ENCODE data around the gene HLA-DMA.

Gene HLA-DMA

DNA sequence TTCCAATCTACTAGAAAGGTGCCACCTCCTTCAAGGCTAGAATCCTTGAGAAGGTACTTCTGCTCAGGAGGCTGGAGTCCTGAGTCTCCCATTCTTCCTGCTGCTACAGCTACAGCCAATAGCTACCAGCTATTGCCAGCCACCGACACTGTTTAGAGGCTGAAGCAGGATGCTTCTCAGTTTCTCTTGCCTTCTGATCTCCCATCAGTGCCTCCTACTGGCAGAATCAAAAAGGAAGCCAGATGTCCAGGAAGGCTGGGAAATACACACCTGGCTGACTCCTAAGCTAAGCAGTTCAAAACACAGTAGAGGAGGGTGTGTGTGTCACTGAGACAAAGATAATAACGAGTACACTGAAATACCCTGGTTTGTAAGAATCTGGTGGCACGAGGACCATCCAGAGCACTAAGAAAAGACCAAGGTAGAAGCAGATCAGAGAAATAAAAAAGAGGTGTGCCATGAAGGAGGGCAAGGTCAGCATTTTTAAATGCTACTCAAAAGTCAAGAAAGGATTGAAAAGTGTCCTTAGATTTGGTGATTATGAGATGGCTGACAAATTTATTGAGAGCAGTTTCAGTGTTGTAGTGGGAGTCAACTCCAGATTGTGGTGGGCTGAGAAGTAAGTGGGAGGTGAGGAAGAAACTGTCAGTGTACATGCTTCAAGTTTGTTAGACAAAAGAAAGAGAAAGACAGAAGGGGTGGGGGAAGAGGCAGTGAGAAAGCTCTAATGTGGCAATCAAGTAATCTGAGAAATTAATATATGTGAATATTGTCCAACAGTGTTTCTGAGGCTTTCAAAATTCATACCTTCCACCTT lies 2.3 kb upstream of the HLA-DMA start:
- no peak for DNase-seq

GRCh38 chr6:32954267-32954666 lies 1.4 kb upstream of the HLA-DMA start:
- DNase-seq: no peak

DNA sequence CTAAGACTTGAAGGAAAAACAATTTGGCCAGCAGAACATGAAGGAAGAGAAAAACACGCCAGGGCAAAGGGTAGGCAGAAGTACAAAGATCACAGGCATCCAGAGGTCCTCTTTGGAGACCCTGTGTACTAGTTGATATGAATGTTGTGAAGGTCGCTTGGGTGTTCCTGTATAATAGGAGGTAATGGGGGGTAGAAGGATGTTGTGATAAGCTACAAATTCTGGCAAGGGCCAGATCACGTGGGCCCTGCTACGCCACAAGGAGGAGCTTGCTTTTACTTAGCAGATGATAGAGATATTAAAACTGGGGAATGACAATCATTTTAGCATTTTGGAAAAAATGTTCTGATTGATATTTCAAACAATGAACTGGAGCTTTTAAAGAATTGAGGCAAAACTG lies 878 bp upstream of the HLA-DMA start:
- DNase-seq: no peak

DNA sequence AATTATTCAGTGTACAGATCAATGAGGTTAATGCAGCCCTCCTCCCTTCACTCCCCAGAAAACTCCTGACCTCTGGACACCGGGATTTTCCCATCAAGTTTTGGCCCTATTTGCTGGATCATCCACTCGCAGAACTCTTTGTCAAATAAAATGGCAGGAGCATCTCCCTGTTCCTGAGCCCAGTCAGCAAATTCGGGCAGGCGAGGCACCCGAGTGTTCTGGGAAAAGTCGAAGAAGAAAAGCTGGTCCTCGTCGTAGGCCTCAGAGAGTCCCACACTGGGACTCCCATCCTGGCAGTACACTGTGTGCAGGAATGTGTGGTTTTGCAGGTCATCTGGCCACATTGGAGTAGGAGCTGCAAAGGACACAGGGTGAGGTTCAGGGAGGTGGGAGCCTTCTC lies 2.4 kb downstream of the HLA-DMA start:
- no peak for DNase-seq

DNA sequence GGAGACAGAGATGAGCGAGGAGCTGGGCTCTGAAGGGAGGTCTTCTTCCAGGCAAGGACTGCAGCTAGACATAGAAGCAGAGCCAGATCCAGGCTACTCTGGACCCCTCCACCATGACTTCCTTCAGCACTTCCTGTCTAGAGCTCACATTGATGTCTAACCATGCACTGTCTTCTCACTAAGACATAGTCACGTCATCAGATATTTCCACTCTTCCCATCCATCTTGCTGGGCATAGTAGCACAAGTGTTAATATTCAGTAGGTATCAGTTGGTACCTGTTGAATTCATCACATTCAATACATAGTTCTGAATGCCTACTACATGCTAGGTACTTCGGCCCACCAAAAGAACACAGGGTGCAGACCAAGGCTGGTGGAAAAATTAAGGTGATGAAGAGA lies 2.9 kb downstream of the HLA-DMA start:
- no peak for DNase-seq

DNA sequence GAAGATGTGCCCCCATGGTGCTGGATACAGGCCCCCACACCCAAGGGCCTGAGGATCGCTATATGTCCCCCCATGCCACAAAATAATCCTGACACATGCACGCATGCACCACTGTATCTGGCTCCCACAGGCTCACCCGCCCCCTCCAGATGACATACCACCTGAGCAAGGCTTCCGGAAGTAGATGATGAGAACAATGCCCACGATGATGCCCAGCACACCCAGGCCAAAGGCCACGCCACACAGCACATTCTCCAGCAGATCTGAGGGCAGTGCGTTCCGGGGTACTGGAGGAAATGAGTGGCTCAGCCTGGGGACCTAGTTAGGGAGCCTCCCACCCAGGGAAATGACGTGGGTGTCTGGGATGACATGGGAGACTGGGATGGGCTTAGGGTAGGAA lies 3.8 kb downstream of the HLA-DMA start:
- no peak for DNase-seq

GRCh38 chr6:32947552-32948465 lies 5.1 kb downstream of the HLA-DMA start:
- peak; percentile 38 to 53 for DNase-seq

DNA sequence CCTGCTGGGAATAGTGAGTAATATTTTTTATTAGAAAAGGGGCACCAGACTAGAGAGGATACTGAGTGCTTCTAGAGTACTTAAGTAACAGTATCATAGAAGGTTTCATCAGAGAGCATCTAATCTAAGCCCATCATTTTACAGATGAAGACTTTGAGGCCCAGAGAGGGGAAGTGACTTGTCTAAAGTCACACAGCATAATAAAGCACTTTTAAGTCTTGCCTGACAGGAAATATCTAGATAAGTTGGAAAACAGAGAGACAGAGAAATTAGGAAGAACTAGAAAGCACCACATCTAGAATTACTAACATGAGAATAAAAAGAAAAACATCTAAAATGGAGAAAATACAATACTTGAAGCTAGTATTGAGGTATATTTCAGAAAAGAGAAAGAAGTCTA lies 6.0 kb downstream of the HLA-DMA start:
- DNase-seq: no peak

- no peak for DNase-seq
Measured at GRCh38 chr6:32945953-32946352, 6.9 kb downstream of the HLA-DMA start.

DNA sequence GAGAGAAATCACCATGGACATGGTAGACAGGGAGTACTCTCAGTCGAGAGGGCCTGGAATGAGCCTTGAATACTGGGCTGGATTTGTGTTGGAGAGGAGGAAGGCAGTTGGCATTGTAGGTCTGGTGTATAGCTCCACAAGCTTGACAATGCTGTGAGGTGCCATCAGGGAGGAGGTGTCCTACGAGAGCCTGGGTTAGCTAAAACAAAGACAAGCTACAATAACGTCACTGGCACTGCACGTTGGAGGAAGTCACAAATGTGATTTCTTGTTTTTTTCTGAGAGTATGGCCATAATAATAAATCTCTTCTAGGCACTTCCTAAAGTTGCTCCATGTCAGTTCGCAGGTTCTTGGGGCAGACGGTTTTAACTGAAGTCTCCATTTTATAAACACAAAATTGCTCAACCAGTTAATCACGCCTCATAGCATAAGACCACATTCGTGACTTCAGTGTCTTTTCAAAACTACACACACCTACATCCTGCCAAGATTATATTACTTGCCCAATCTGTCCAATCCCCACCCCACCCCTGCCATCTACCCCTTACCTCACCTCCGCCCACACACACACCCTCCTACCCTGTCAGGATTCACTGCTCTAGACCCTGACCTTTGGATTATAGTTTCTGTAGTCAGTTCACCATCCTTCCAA lies 7.7 kb downstream of the HLA-DMA start:
- DNase-seq: peak; percentile 92

DNA sequence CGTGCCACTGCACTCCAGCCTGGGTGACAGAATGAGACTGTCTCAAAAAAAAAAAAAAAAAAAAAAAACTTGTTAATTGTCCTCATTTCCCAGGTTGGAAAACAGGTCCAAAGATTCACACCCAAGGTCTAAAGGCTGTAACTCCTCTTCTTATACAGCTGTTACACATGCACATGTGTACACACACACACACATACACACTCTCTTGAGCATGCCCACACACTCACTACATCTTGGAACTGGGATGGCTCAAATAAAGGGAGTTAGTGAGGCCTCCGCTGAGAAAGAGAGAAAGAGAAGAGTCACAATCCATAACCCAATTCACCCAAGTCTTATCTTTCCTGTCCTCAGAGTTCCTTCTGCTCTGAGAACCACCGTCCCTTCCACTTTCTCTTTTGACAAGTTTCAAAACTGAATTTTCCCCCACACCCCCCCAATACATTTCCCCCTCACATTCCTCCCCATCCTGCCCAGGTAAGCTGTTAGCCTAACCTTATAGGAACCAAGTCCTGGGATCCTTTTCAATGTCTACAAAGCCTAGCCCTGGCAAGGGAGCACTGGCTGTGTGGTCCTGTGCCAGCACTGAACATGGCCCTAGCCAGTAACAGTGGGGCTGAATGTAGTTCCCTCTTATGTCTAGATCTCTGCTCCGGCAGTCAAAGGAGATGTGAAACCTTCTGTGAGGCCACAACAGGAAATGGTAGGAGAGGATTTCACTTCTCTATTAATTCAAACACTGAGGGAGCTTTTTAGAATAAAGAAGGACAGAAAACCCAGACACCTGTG lies 8.8 kb downstream of the HLA-DMA start:
- DNase-seq: peak; percentile 92 to 93

GRCh38 chr6:32942555-32943123 lies 10.3 kb downstream of the HLA-DMA start:
- DNase-seq: peak; percentile 57 to 61

DNA sequence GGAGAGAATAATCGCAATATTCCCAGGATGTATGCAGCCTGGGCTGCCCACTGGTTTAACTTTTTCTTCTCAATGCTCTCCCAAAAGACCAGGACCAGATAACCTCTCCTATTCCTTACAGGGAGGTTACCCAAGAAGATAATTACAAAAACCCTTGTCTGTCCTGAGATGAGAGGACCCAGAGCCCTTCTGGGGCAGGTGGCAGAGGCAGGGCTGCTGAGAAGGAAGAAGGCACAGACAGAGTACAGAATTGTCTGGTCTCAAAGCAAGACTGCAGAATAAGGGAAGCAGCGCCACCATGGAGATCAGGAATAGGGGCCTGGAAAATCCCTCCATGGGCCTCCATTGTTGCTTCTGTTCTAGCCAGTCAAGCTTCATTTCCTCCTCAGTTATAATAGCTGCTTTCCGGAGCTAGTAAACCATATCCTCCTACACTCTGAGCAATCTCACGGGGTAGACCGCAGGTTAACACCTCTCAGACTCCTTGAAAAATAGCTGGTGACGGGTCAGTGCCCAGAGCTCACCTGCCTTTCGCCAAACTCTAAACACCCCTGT lies 11.6 kb downstream of the HLA-DMA start:
- DNase-seq: peak; percentile 26 to 51

DNA sequence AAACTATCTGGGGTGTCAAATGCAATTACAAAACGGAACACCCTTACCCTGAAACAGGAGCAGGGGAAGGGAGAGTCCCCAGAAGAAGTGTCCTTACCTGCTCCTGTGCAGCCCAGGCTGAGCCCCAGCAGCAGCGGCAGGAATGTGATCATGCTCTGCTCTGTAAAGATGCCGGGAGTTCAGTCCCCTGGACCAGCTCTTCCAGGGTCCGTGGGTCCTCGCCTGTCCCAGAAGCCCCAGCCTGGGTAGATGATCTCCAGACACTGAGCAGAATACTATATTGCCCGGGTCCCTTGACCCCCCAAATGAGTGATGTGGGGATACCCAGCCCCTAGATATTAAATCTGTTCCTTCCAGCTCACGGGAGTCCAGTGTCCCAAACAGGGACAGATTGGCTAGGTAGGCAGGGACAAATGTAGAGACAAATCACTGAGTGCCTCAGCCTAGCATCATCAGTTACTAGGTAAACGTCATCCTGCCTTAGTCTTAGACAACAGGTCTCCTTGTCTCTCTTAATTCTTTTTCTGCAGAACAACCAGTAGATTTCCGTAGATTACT lies 12.2 kb downstream of the HLA-DMA start, which contains the start of gene HLA-DMB:
Gene HLA-DMB, minus strand, starts transcription at position 373 of the 558 bp plus-strand sequence. Its CDS starts 221 bp downstream, at position 152.
- DNase-seq: peak; percentile 91 to 92

- peak; percentile 30 to 33 for DNase-seq
Measured at GRCh38 chr6:32938494-32938893, 14.4 kb downstream of the HLA-DMA start.

DNA sequence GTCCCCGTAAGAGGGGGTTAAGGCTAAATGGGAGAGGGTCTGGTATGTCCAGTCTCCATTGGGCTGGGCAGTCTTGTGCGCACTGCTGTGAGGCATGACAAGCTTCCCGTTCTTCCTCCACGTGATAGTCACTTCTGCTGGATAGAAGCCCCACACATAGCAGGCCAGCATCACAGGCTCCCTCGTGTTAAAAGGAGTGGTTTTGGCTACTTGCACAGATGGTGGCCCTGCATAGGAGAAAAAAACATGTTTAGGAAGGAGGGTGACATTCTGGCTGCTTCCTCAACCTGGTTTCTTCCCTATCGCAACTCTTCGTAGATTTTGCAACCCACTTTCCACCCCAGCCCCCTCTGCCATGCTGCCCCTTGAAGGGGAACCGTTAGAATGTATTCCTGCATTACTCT lies 15.7 kb downstream of the HLA-DMA start:
- peak; percentile 86 to 92 for DNase-seq

GRCh38 chr6:32936239-32937152 lies 16.4 kb downstream of the HLA-DMA start:
- peak; percentile 68 to 78 for DNase-seq

DNA sequence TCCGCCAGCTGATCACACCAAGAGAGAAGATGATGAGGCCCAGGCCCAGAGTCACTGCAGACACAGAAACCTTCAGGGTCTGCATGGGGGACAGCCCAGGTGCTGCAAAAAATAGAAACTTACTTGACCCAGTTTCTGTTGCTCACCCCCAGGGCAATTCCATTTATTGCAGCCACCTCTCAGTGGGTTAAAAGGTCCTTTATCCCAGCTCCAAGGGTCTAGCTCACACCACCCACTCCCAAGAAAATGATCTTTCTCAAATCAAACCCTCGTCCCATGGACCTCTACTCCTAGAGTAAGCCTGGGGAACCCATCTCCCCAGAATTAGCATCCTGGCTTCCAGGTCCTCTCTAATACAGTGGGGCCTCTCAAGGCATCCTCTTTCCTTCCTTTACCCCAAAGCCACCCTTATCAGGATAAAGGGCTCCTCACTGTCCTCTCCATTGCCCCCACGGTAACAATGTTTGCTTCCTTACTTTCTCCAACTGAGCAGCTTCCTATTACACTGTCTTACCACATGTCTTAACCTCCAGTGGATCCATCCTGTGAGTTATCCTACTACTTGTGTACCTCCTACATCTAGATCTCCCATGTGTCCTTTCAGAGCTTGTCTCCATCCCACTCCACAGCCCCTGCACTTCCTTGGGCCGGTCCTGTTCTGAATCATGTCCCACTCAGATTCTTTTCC lies 17.2 kb downstream of the HLA-DMA start:
- DNase-seq: no peak

- DNase-seq: peak; percentile 80 to 81
Measured at GRCh38 chr6:32933661-32934085, 19.2 kb downstream of the HLA-DMA start.

Measured in inflammatory macrophage (primary cell).